Stomach (tissue), 9 donors: ENCODE data around the gene DPP8. TPM values are rescaled to one million over a fixed set of nuclear protein-coding genes. Genes with fewer than 3 reads are reported as not detected.

Experiments used
- DNase-seq, 2 donors: peaks; one replicate each; pipeline versions ENCODE4 v3.0.0 to v3.0.0-alpha.2; 2013 to 2019
- H3K27ac ChIP-seq, 5 donors: fragments of 200-600 bp in 4 of 5; sonication (generic) in 4 of 5; one replicate each; pipeline ENCODE4 v1.5.1; 2013 to 2019; ENCODE audit warnings: mild to moderate bottlenecking in 1 of 5, moderate library complexity in 1 of 5
- H3K27me3 ChIP-seq, 3 donors: fragments of 200-600 bp; sonication (generic); one replicate each; pipeline ENCODE4 v1.5.1; 2017 to 2019; ENCODE audit warnings: mixed run types in 1 of 3
- H3K36me3 ChIP-seq, 4 donors: fragments of 200-600 bp; sonication (generic); 1 replicate in 3 of 4; 2 replicates in 1 of 4; pipeline ENCODE4 v1.5.1; 2016 to 2019
- H3K4me1 ChIP-seq, 4 donors: fragments of 200-600 bp; sonication (generic); one replicate each; pipeline ENCODE4 v1.5.1; 2016 to 2019
- H3K4me3 ChIP-seq, 4 donors: fragments of 200-600 bp; sonication (generic) in 3 of 4; one replicate each; pipeline ENCODE4 v1.5.1; 2016 to 2019; ENCODE audit warnings: mild to moderate bottlenecking in 1 of 4
- H3K9me3 ChIP-seq, 4 donors: fragments of 200-600 bp; sonication (generic); one replicate each; pipeline ENCODE4 v1.5.1; 2016 to 2019
- CTCF ChIP-seq, 7 experiments: fragments of 450-650 bp in 4 of 7; fragments of 200-600 bp in 3 of 7; sonication (generic) in 3 of 7; IDR thresholded peaks; one replicate each; pipeline ENCODE4 v1.5.1; 2016 to 2019; ENCODE audit warnings: antibody characterized with exemption in 7 of 7, control low read depth in 2 of 7, mild to moderate bottlenecking in 1 of 7
- EP300 ChIP-seq: sonication (generic); formaldehyde crosslinking; IDR thresholded peaks from one replicate; pipeline ENCODE4 v1.6.1; 2017; ENCODE audit warnings: antibody characterized with exemption
- POLR2A ChIP-seq, 4 donors: fragments of 450-650 bp; IDR thresholded peaks; one replicate each; pipeline ENCODE4 v1.6.1; 2016; ENCODE audit warnings: antibody characterized with exemption in 4 of 4, control low read depth in 2 of 4, mild to moderate bottlenecking in 1 of 4, moderate library complexity in 1 of 4
- POLR2AphosphoS5 ChIP-seq, 3 donors: sonication (generic); formaldehyde crosslinking; IDR thresholded peaks; one replicate each; pipeline ENCODE4 v1.6.1; 2016; ENCODE audit warnings: antibody characterized with exemption in 3 of 3
- WGBS, 5 donors: extraction: QIAGEN DNeasy Blood & Tissue Kit in 3 of 5; methylation state at CpG; one replicate each; pipeline versions ENCODE4 v1.1.5 to v1.1.7; 2013 to 2018; 5-methylcytosine and 5-hydroxymethylcytosine counted together
- intact Hi-C: fragments of 100-400 bp; cut with DNase I; formaldehyde crosslinking; loops from one replicate; pipeline ENCODE4 v1.15.1; 2023; ENCODE audit warnings: low total_unique reads
- polyA plus RNA-seq, 3 donors: library from polyadenylated mRNA; stranded (reverse); fragments of 200-250 nt; gene quantifications; one replicate each; pipeline ENCODE4 v1.2.3, GENCODE V29; 2013
- total RNA-seq, 5 donors: library from RNA; depleted of rRNA; stranded (reverse); fragments of >200 nt; gene quantifications; one replicate each; pipeline versions ENCODE4 v1.1.0 to v1.2.3, GENCODE V29; 2014 to 2016
- donor health status: healthy with polysubstance abuse.
- donor health status: Bipolar disorder and iron deficiency.
- donor health status: healthy.

Gene DPP8
- total and polyA plus RNA-seq, 8 donors = 4.5 to 89.0 (median 21.6) TPM

- TF ChIP-seq EP300 (no peak), POLR2AphosphoS5 (IDR thresholded peaks at IDR 0.05) (no peak), POLR2A (IDR thresholded peaks at IDR 0.05) (no peak), CTCF (IDR thresholded peaks at IDR 0.05) (no peak)
- 72 to 83% (median 80%) methylated on average over 9 of the region's 9 CpGs for WGBS, 5 donors
- H3K36me3 ChIP-seq = no peaks in the 10 kb centered on the region
- H3K27ac ChIP-seq = no peak overlapping the region
- H3K4me3 ChIP-seq = no peak overlapping the region
- H3K9me3 ChIP-seq = no peaks in the 10 kb centered on the region
- peaks cover 17 to 28% (median 22%) of the 10 kb centered on the region in 4 donors for H3K4me1 ChIP-seq
- intact Hi-C loops = no loop called here
- no peak for DNase-seq
- peaks cover 0 to 45% (median 38%) of the 10 kb centered on the region in 3 donors for H3K27me3 ChIP-seq
Measured at GRCh38 chr15:65423976-65424679, 93.4 kb downstream of the DPP8 start.

- no peak for DNase-seq
- H3K4me3 ChIP-seq = peak overlapping the region; percentile 25 to 68 (median 32)
- H3K36me3 ChIP-seq = no peaks in the 10 kb centered on the region
- intact Hi-C loops = no loop called here
- peaks cover 0 to 53% (median 38%) of the 10 kb centered on the region in 3 donors for H3K27me3 ChIP-seq
- no peaks in the 10 kb centered on the region for H3K9me3 ChIP-seq
- H3K4me1 ChIP-seq = peaks cover 17 to 28% (median 22%) of the 10 kb centered on the region in 4 donors
- WGBS, 5 donors = 23 to 32% (median 31%) methylated on average over 23 to 28 of the region's 28 CpGs
- peak overlapping the region in 2 of 5 donors; percentile 54 to 68 for H3K27ac ChIP-seq
- TF ChIP-seq CTCF (IDR thresholded peaks at IDR 0.05) (no peak), EP300 (no peak), POLR2AphosphoS5 (IDR thresholded peaks at IDR 0.05) (no peak), POLR2A (IDR thresholded peaks at IDR 0.05) (no peak)
Measured at GRCh38 chr15:65423150-65423975, 94.1 kb downstream of the DPP8 start.

DNA sequence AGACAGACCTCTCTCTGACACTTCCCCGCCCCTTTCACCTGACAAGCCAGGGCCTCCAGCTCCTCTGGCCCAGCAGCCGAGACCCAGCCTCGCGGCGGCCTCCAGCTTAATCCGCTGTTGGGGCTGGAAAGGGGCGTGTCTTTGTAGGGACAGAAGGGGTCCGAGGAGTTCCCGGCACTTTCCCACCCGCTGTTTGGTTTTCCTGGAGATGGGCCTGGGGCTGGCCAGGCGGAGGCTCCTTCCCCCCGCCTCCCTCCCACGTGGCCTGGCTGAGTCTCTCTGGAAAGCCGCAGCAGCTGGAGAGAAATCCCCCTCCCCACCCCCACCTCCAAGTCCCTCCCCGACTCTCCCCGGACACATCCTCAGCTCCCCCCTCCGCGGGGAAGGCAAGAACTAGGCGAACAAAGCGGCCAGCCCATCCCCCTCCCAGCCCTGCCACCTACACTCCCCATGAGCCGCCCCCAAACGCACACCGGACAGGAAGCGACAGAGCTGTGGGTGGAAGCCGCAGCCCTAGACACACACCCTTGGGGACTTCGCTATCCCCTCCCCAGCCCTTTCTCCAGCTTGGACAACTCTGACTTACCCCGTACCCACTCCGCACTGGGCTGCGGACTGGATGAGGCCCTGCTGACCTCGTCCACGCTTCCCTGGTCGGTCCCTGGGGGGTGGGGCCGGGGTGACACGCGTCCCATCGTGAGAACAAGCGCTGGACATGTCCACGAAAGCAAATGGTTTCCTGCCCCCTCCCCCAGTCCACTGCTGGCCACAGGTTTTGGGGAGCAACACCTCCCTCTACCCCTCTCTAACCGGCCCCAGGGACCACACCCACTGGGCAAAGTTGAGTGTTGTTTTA, 95.9 kb downstream of the DPP8 start:
- no peak for TF ChIP-seq EP300
- no peak for TF ChIP-seq POLR2A (IDR thresholded peaks at IDR 0.05)
- no peak for TF ChIP-seq CTCF (IDR thresholded peaks at IDR 0.05)
- TF ChIP-seq POLR2AphosphoS5 (IDR thresholded peaks at IDR 0.05) = no peak
- H3K9me3 ChIP-seq = no peaks in the 10 kb centered on the region
- peaks cover 0 to 71% (median 38%) of the 10 kb centered on the region in 3 donors for H3K27me3 ChIP-seq
- H3K27ac ChIP-seq = peak overlapping the region in 4 of 5 donors; percentile 34 to 60 (median 46)
- H3K36me3 ChIP-seq = no peaks in the 10 kb centered on the region
- peak in 1 of 2 donors; percentile 93 for DNase-seq
- H3K4me1 ChIP-seq = peaks cover 17 to 28% (median 22%) of the 10 kb centered on the region in 4 donors
- intact Hi-C loops = no loop called here
- WGBS, 5 donors = 2 to 4% (median 3%) methylated on average over 23 to 39 of the region's 39 CpGs
- peak overlapping the region; percentile 48 to 68 (median 57) for H3K4me3 ChIP-seq

GRCh38 chr15:65420975-65421359, 96.5 kb downstream of the DPP8 start:
- peak overlapping the region in 4 of 5 donors; percentile 34 to 60 (median 46) for H3K27ac ChIP-seq
- peak overlapping the region; percentile 48 to 68 (median 57) for H3K4me3 ChIP-seq
- H3K9me3 ChIP-seq = no peaks in the 10 kb centered on the region
- peaks cover 0 to 76% (median 38%) of the 10 kb centered on the region in 3 donors for H3K27me3 ChIP-seq
- intact Hi-C loops = no loop called here
- no peak for DNase-seq
- no peaks in the 10 kb centered on the region for H3K36me3 ChIP-seq
- TF ChIP-seq CTCF (IDR thresholded peaks at IDR 0.05) = no peak
- 17 to 37% (median 28%) methylated on average over 15 to 17 of the region's 17 CpGs for WGBS, 5 donors
- peaks cover 17 to 28% (median 22%) of the 10 kb centered on the region in 4 donors for H3K4me1 ChIP-seq
